ENCODE measurements around the gene MMP24. TPM values are rescaled to one million over a fixed set of nuclear protein-coding genes. Genes with fewer than 3 reads are reported as not detected.
"Not testable (repeated sequence)": the region's sequence is repeated elsewhere in the genome, so short reads cannot be mapped to it uniquely, and the experiment has no call there.

Gene MMP24
- total RNA-seq (2014; rRNA removed; shearing (Covaris generic)) = 0.24 and 0.32 TPM in 2 replicates
- polyA plus RNA-seq (2015; cell fraction: cytosol; rRNA removed) = 0.24 and 0.37 TPM in 2 replicates
- polyA plus RNA-seq (2015; cell fraction: nucleus; rRNA removed) = not detected in 2 replicates

DNA sequence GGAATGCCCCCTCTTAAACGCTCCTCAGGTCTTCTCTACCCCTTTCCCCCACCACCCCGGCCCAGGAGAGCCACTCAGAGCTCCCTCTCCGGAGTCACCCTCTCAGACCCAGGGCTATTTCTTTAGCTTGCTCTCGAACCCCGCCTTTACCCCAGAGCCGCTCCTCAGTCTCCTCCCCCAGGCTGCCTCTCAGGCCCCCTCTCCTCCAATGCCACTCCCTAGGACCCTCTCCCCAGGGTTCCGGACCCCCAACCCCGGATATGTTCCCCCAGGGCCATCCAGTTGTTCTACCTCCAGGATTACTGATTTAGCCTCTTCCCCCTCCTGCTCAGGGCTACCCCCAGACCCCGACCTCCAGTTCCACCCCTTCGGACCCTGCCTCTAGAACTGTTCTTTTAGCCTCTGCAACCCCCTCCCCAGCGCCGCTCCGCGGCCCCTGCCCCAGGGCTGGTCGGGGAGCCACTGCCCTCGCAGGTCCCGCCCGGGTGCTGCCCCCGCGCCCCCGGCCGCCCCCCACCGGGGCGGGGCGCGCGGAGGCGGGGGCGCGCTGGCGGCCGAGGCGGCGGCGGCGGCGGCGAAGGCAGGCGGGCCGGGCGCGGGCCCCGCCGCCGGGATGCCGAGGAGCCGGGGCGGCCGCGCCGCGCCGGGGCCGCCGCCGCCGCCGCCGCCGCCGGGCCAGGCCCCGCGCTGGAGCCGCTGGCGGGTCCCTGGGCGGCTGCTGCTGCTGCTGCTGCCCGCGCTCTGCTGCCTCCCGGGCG is at the start of gene MMP24:
TSS of gene MMP24 (plus strand) at position 565 of the 758 bp plus-strand sequence. CDS start at position 614, 49 bp downstream.
- in situ Hi-C loops (cut with HindIII; ENCODE audit: low pct_unique_long_range_greater_than_20kb, low sequenced_read_pairs) = no loop called here
- DNase-seq (ENCODE audit: low read depth, low spot score) = no peak

DNA sequence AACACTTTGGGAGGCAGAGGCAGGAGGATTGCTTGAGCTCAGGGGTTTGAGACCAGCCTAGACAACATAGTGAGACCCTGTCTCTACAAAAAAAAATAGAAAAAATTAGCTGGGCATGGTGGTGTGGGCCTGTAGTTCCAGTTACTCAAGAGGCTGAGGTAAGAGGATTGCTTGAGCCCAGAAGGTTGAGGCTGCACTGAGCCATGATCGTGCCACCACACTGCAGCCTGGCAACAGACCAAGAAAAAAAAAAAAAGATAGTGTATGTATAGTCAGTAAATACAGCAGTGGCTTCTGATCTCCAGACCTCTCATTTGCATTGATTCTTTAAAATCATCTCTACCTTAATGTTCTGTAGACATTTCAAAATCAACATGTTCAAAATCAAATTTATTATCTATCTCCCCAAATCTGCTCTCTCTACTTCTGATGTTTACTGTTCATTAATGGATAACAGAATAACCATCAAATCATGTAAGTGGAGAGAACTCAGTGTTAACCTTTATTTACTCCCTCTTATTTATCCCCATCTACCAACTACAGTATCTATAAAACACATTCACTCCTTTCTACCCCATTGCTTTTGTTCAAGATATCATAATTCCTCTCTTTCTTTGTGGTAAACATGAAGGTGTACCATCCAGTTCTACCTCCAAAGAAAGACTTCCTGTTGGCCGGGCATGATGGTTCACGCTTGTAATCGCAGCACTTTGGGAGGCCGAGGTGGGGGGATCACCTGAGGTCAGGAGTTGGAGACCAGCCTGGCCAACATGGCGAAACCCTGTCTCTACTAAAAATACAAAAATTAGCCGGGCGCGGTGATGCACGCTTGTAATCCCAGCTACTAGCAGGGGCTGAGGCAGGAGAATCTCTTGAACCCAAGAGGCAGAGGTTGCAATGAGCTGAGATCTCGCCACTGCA is 46.9 kb upstream of the MMP24 start:
- in situ Hi-C loops (cut with HindIII; ENCODE audit: low pct_unique_long_range_greater_than_20kb, low sequenced_read_pairs) = no loop called here
- DNase-seq (ENCODE audit: low read depth, low spot score) = no peak

GRCh38 chr20:35180266-35180665 is 46.2 kb upstream of the MMP24 start:
- in situ Hi-C loops (cut with HindIII; ENCODE audit: low pct_unique_long_range_greater_than_20kb, low sequenced_read_pairs) = no loop called here
- DNase-seq (ENCODE audit: low read depth, low spot score) = no peak

DNA sequence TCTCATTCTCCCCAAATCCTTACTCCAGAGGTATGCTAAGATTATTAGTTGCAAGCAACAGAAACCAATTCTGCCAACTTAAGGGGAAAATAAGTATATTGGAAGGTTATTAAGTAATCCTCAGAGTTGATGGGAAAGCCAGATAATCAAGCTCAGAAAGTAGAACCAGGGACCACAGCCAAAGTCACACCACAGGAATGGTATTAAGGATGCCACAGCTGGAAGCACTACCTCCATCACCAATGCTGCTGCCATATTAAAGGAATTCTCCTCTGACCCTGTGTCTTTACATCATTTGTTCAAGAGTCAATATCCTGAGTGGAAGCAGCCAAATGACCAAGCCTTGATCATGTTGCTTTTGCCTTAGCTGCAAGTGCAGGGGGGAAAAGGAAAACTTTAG is 44.8 kb upstream of the MMP24 start:
- in situ Hi-C loops (cut with HindIII; ENCODE audit: low pct_unique_long_range_greater_than_20kb, low sequenced_read_pairs) = no loop called here
- DNase-seq (ENCODE audit: low read depth, low spot score) = no peak

DNA sequence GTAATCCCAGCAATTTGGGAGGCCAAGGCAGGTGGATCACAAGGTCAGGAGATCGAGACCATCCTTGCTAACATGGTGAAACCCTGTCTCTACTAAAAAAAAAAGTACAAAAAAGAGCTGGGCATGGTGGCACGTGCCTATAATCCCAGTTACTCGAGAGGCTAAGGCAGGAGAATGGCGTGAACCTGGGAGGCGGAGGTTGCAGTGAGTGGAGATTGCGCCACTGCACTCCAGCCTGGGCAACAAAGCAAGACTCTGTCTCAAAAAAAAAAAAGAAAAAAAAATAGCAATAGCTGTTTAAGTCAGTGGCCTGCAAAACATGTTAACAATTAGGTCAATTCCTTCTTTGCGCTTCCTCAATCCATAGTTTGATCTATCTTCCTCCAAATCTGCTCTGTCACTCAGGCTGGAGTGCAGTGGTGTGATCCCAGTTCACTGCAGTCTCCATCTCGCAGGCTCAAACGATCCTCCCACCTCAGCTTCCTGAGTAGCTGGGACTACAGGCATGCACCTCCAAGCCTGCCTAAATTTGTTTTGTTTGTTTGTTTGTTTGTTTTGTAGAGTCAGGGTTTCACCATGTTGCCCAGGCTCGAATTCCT is 39.7 kb upstream of the MMP24 start:
- DNase-seq (ENCODE audit: low read depth, low spot score); in situ Hi-C loops (cut with HindIII; ENCODE audit: low pct_unique_long_range_greater_than_20kb, low sequenced_read_pairs): not testable (repeated sequence)

GRCh38 chr20:35187584-35188190 is 38.8 kb upstream of the MMP24 start:
- DNase-seq (ENCODE audit: low read depth, low spot score) = no peak
- in situ Hi-C loops (cut with HindIII; ENCODE audit: low pct_unique_long_range_greater_than_20kb, low sequenced_read_pairs) = no loop called here

DNA sequence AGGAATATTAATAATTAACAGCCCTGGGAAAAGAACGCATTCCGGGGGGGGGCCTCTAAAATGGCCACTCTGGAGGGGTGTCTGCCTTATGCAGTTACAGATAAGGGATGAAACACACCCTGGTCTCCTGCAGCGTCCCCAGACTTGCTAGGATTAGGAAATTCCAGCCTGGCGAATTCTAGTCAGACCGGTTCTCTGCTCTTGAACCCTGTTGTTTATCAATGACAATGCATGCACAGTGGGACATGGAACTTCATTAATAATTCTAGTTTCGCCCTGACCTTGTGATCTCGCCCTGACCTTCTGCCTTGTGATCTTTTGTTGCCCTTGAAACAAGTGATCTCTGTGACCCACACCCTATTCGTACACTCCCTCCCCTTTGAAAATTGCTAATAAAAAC is 37.3 kb upstream of the MMP24 start:
- in situ Hi-C loops (cut with HindIII; ENCODE audit: low pct_unique_long_range_greater_than_20kb, low sequenced_read_pairs); DNase-seq (ENCODE audit: low read depth, low spot score): not testable (repeated sequence)

DNA sequence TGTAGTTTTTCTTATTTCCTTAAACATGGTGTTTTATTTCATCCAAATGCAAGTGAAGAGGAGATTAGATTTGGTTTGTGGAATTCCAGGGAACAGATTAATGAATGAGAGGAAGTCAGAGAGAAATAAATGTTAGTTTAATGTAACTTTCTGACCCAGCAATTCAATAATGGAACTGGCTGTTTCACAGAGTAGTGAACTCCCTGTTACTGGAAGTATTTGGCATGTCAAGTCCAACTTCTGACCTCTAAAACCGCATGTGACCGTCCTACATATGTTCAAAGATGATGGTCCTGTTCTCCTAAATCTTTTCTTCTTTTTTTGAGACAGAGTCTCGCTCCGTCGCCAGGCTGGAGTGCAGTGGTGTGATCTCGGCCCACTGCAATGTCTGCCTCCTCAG is 35.9 kb upstream of the MMP24 start:
- no peak for DNase-seq (ENCODE audit: low read depth, low spot score)
- in situ Hi-C loops (cut with HindIII; ENCODE audit: low pct_unique_long_range_greater_than_20kb, low sequenced_read_pairs) = no loop called here

DNA sequence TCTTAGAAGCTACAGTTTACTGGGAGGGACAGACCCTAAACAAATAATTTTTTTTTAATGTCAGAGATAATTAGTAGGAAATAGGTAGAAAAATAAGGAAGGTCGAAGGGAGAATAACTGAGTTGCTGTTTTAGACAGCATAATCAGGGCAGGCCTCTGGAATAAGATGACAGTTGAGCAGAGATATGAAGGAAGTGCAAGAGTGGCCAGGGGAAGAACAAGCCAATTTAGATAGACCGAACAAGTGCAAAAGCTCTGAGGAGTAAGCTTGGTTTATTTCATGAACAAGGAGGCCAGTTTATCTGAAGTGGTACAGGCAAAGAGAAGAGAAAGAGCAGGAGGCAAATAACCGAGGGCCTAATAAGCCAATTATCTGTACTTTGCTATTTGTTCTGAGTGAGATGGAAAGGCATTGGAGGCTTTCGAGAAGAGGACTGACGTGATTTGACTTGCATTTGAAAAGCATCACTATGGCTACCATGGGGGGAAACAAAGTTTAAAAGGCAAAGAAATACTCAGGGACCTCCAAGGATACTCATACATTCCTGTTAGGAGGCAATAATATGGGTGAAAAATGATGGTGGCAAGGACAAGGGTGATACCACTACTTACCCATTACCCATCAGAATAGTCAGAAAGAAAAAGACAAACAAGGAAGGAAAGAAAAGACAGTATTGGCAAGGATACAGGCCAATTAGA is 34.9 kb upstream of the MMP24 start:
- no peak for DNase-seq (ENCODE audit: low read depth, low spot score)
- in situ Hi-C loops (cut with HindIII; ENCODE audit: low pct_unique_long_range_greater_than_20kb, low sequenced_read_pairs) = no loop called here

DNA sequence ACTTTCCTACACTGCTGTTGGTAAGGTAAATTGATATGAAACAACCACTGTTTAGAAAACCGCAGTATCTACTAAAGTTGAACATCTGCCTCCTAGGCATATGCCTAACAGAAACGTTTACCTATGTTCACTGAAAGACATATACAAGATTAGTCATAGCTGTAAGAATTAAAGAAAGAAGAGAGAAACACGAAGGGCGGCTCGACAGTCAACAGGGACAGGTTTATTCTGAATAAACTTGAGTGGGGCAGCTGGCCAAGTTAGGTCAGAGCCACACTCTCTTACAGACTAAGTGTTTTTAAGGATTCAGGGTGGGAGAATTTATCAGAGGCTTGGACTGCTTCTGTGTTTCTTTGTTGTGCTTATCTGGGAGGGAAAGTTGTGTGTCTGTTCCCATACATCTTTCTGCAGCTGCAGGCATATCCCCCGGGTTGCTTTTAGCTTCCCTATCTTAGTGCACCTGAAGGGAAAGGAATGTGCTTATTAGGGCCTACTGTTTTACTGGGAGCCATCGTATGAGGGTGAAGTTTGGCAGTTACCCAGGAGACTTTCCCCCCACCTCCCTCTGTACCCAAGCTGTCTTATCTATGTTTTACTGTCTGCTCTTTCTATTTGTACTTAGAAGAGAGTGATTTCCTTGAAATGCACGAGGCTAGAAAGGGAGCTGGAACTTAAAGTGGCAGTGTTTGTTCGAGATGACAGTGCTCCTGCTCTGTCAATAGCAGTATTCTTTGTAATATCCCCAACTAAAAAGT is 34.2 kb upstream of the MMP24 start:
- no peak for DNase-seq (ENCODE audit: low read depth, low spot score)
- in situ Hi-C loops (cut with HindIII; ENCODE audit: low pct_unique_long_range_greater_than_20kb, low sequenced_read_pairs) = no loop called here

DNA sequence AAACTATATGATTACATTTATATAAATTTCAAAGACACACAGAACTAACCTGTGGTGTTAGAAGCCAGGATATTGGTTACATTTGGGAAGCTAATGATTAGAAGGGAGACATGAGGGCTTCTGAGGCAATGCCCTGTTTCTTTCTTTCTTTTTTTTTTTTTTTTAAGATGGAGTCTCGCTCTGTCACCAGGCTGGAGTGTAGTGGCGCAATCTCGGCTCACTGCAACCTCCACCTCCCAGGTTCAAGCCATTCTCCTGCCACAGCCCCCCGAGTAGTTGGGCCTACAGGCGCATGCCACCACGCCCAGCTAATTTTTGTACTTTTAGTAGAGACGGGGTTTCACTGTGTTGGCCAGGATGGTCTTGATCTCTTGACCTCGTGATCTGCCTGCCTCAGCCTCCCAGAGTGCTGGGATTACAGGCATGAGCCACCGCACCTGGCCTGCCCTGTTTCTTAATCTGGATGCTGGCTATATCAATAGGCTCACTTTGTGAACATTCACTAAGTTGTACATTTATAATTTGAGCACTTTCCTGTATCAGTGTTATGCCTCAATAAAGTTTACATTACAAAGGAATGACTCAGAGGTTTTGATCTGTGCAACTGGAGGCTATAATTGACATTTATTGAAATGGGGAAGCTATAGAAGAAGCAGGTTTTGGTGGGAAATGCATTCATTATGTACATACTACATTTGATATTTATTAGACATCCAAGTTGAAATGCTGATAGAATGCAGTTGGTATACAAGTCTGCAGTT is 33.3 kb upstream of the MMP24 start:
- DNase-seq (ENCODE audit: low read depth, low spot score); in situ Hi-C loops (cut with HindIII; ENCODE audit: low pct_unique_long_range_greater_than_20kb, low sequenced_read_pairs): not testable (repeated sequence)

GRCh38 chr20:35196313-35196712 is 30.2 kb upstream of the MMP24 start:
- no peak for DNase-seq (ENCODE audit: low read depth, low spot score)
- in situ Hi-C loops (cut with HindIII; ENCODE audit: low pct_unique_long_range_greater_than_20kb, low sequenced_read_pairs) = no loop called here

- peak; percentile 9 for DNase-seq (ENCODE audit: low read depth, low spot score)
- in situ Hi-C loops (cut with HindIII; ENCODE audit: low pct_unique_long_range_greater_than_20kb, low sequenced_read_pairs) = no loop called here
Observed at GRCh38 chr20:35199740-35200139, 26.8 kb upstream of the MMP24 start.

- no peak for DNase-seq (ENCODE audit: low read depth, low spot score)
- in situ Hi-C loops (cut with HindIII; ENCODE audit: low pct_unique_long_range_greater_than_20kb, low sequenced_read_pairs) = no loop called here
Observed at GRCh38 chr20:35200267-35200666, 26.2 kb upstream of the MMP24 start.

- in situ Hi-C loops (cut with HindIII; ENCODE audit: low pct_unique_long_range_greater_than_20kb, low sequenced_read_pairs); DNase-seq (ENCODE audit: low read depth, low spot score): not testable (repeated sequence)
Observed at GRCh38 chr20:35201467-35201866, 25.0 kb upstream of the MMP24 start.

- in situ Hi-C loops (cut with HindIII; ENCODE audit: low pct_unique_long_range_greater_than_20kb, low sequenced_read_pairs) = no loop called here
- no peak for DNase-seq (ENCODE audit: low read depth, low spot score)
Observed at GRCh38 chr20:35206802-35207201, 19.7 kb upstream of the MMP24 start.
